HFF-Myc (cell line): ENCODE results near the gene PRKCA.
A peak's percentile ranks its signal among the peaks of the same experiment; 100 is the strongest.
"Not testable (repeated sequence)": the region's sequence is repeated elsewhere in the genome, so short reads cannot be mapped to it uniquely, and the experiment has no call there.

Source experiments
- DNase-seq: peaks from one replicate; pipeline ENCODE4 v3.0.0-alpha.2; 2011; ENCODE audit warnings: low read depth; ENCODE audit errors: extremely low read depth
- H3K4me3 ChIP-seq: replicated peaks from 2 replicates; pipeline ENCODE4 v1.5.1; 2011; ENCODE audit warnings: low read depth, mild to moderate bottlenecking, control low read depth, low read length
- CTCF ChIP-seq: IDR thresholded peaks from 2 replicates; pipeline ENCODE4 v1.5.1; 2012; ENCODE audit warnings: mild to moderate bottlenecking, low read depth, low read length, control low read depth; ENCODE audit errors: missing control alignments

Gene PRKCA

GRCh38 chr17:66285149-66285548 is 17.3 kb upstream of the PRKCA start:
- H3K4me3 ChIP-seq = no peak overlapping the region
- TF ChIP-seq CTCF = no peak
- DNase-seq = no peak

GRCh38 chr17:66287911-66288310 is 14.5 kb upstream of the PRKCA start:
- no peak for TF ChIP-seq CTCF
- no peak for DNase-seq
- H3K4me3 ChIP-seq = no peak overlapping the region

- no peak overlapping the region for H3K4me3 ChIP-seq
- peak; percentile 32 for TF ChIP-seq CTCF
- no peak for DNase-seq
These were observed 12.2 kb upstream of the PRKCA start for GRCh38 chr17:66290101-66290722.

- H3K4me3 ChIP-seq = no peak overlapping the region
- no peak for TF ChIP-seq CTCF
These were observed 10.1 kb upstream of the PRKCA start for GRCh38 chr17:66292353-66292752.

GRCh38 chr17:66296289-66296725 is 6.1 kb upstream of the PRKCA start:
- DNase-seq = no peak
- no peak overlapping the region for H3K4me3 ChIP-seq
- no peak for TF ChIP-seq CTCF

More at GRCh38 chr17:66292353-66292752, 10.1 kb upstream of the PRKCA start:
- DNase-seq = no peak

- DNase-seq, H3K4me3 ChIP-seq: not testable (repeated sequence)
These were observed 5.0 kb upstream of the PRKCA start for GRCh38 chr17:66297443-66297842.

GRCh38 chr17:66299711-66300110 is 2.7 kb upstream of the PRKCA start:
- H3K4me3 ChIP-seq = no peak overlapping the region
- DNase-seq = no peak
- no peak for TF ChIP-seq CTCF
